Kidney epithelial cell (primary cell): ENCODE results near the gene STARD3NL. TPM values are rescaled to one million over a fixed set of nuclear protein-coding genes. Genes with fewer than 3 reads are reported as not detected.
"Not testable (repeated sequence)": the region's sequence is repeated elsewhere in the genome, so short reads cannot be mapped to it uniquely, and the experiment has no call there.

ENCODE experiments used
- DNase-seq: peaks from one replicate; pipeline ENCODE4 v3.0.0-alpha.2; 2010; ENCODE audit warnings: low read depth
- H3K27me3 ChIP-seq: 2 replicates; pipeline ENCODE4 v1.6.0; 2011; ENCODE audit warnings: low read length; ENCODE audit not compliant: control insufficient read depth, insufficient read depth
- H3K36me3 ChIP-seq: 2 replicates; pipeline ENCODE4 v1.5.1; 2011; ENCODE audit warnings: low read length; ENCODE audit not compliant: control insufficient read depth, insufficient read depth
- H3K4me3 ChIP-seq: 2 replicates; pipeline ENCODE4 v1.5.1; 2011; ENCODE audit warnings: low read depth, mild to moderate bottlenecking, control low read depth, low read length
- CTCF ChIP-seq: IDR thresholded peaks from 2 replicates; pipeline ENCODE4 v1.5.1; 2011; ENCODE audit warnings: mild to moderate bottlenecking, moderate library complexity, low read length, control low read depth, inconsistent platforms; ENCODE audit not compliant: insufficient read depth, poor library complexity, severe bottlenecking
- total RNA-seq: library from RNA; depleted of rRNA; stranded (reverse); fragments of >200 nt; gene quantifications from 2 replicates; pipeline ENCODE4 v1.2.3, GENCODE V29; 2015

STARD3NL gene
- total RNA-seq, 1 donor from 2014 or later: 66.8 TPM

- DNase-seq: no peak
- no peak overlapping the region for H3K4me3 ChIP-seq
- H3K36me3 ChIP-seq: no peaks in the 10 kb centered on the region
- no peaks in the 10 kb centered on the region for H3K27me3 ChIP-seq
- TF ChIP-seq CTCF: no peak
Measured at GRCh38 chr7:38262545-38262944, 84.5 kb downstream of the STARD3NL start.

- H3K27me3 ChIP-seq, H3K4me3 ChIP-seq, DNase-seq, H3K36me3 ChIP-seq: not testable (repeated sequence)
Measured at GRCh38 chr7:38263274-38263673, 85.2 kb downstream of the STARD3NL start.

DNA sequence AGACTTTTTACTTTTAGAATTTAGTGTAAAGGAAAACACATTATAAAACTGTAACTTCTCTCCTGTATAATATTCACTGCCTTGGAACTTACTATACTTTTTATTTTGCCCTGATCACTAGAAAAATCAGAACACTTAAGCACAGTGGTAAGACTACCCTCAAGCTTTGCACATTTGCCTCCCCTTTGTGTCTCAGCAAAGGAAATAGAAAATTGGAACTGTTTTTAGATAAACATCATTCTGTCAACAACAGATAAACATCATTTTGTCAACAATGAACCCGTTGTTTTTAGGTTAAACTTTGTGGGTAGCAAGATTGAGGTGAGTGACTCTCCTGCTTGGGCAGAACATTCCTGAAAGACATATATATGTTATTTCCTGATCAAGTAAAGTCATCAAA is 86.6 kb downstream of the STARD3NL start:
- not testable (repeated sequence) for H3K4me3 ChIP-seq, H3K27me3 ChIP-seq, DNase-seq, H3K36me3 ChIP-seq

DNA sequence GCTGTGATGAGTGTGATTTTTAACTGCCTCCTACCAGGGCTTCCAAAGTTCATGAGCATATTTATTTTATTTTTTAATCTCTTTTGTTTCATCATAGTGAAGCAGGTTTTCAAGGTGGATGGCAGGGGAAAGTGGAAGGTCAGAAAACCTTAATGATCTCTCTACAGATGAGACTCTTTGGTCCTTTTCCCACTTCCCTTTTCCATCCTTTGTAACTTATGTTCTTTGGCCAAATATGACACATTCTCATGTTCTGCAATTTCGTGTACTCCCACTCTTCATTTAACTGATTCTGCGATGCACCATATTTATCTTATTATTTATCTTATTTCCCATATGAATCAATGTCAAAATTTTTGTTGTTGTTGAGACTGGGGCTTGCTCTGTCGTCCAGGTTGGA is 87.9 kb downstream of the STARD3NL start:
- not testable (repeated sequence) for H3K4me3 ChIP-seq, DNase-seq, H3K27me3 ChIP-seq, H3K36me3 ChIP-seq

DNA sequence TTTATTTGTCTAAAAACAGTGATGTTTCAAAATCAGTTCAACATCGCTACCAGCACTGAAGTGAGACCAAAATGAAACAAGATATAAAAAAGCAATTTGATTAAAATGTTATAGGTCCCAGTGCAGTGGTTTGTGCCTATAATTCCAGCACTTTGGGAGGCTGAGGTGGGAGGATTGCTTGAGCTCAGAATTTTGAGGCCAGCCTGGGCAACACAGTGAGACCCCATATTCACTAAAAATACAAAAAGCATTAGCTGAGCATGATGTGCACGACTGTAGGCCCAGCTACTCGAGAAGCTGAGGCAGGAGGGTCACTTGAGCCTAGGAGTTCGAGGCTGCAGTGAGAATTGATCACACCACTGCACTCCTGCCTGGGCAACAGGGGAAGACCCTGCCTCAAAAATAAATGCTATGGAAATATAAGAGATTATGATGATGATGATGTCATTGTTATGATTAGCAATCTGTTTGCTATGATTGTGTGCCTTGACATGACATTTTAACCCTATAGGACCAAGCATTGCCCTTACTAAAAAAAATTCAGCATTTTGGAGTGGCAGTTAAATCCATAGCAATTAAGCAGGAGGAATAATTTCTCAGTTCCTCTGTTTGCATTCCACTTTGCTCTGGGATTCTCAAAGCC is 91.8 kb downstream of the STARD3NL start:
- not testable (repeated sequence) for DNase-seq, H3K36me3 ChIP-seq, H3K4me3 ChIP-seq, H3K27me3 ChIP-seq

- not testable (repeated sequence) for DNase-seq, H3K27me3 ChIP-seq, H3K36me3 ChIP-seq, H3K4me3 ChIP-seq
Measured at GRCh38 chr7:38270405-38270804, 92.4 kb downstream of the STARD3NL start.

GRCh38 chr7:38273286-38273995 is 95.4 kb downstream of the STARD3NL start, which contains the start of gene TARP:
TARP (minus strand) TSS chr7:38273636.
- DNase-seq: no peak
- H3K27me3 ChIP-seq: no peaks in the 10 kb centered on the region
- H3K36me3 ChIP-seq: no peaks in the 10 kb centered on the region
- no peak within 1 kb of the TSS for H3K4me3 ChIP-seq
- no peak for TF ChIP-seq CTCF

- Histone ChIP-seq H3K36me3 (no peaks in the 10 kb centered on the region), H3K4me3 (no peak overlapping the region), H3K27me3 (no peaks in the 10 kb centered on the region)
- no peak for TF ChIP-seq CTCF
- no peak for DNase-seq
Measured at GRCh38 chr7:38274486-38274885, 96.4 kb downstream of the STARD3NL start.
